NCI-H1930 (cell line): ENCODE results near the gene ATP6V1F.
A peak's percentile ranks its signal among the peaks of the same experiment; 100 is the strongest.

Experiments
- DNase-seq, 2 experiments: peaks; one replicate each; lab custom pipeline; 2025; lab: John Stamatoyannopoulos, UW

The ATP6V1F gene

DNA sequence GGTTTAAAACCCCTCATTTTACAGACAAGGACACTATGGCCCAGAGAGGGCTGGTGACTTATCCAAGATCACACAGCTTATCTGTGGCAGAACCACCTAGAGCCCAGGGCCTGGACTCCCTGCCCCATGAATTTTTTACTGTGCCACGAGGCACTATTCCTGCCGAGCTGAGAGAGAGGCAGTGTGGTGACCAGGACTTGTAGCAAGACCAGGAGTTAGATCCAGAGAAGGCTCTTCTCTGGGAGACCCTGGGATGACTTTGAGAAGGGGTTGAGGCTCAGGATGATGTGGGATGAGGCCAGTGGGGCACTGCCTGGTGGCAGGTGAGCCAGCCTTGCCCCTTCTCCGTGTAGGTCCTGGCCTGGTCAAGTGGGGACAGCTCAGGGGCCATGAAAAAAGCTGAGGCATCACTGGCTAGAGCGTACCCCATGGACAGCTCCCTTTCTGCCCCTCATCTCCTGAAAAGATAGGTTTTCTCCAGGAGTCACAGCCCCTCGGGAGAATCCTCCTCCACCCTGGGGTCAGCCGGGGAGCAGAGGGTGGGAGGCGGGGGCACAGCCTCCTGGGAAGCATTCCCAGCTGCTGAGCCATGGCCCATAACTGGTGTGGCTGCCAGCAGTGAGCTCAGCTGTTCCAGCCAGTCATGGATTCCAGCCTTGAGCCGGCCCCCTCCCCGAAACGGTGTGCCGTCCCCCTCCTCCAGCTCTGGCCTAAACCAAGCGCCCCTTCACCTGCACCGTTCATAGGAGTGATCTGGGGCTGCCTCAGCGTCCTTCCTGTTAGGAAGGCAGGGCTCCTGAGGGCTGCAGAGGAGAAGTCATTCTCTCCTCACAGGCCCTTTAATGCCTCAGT, 26.6 kb upstream of the ATP6V1F start:
- DNase-seq: no peak

DNA sequence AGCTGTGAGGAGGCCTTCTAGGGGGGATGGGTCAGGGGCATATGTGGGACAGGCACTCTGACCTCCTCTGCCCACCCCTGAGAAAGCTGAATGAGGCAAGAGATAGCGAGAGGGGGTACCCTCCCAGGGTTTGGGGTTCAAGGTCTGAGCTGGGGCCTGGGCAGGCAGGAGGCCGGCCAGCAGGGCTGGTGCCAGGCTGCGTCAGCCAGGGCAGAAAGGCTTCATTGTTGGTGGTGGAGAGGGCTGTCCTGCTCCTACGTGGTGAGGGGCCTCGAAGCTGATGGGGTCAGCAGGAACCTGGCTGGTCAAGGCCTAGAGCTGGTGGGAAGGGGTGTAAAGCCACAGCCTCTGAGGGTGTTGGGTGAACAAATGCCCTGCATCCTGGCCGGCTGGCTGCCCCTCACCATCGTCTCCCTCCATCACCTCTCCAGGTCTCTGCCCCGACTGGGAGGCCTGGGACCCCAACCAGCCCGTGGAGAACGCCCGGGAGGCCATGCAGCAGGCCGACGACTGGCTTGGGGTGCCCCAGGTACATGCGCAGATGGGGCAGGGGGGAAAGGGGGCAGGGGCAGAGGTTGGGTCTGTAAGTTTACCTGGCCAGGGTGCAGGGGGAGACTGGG, 25.8 kb upstream of the ATP6V1F start:
- DNase-seq: no peak

DNA sequence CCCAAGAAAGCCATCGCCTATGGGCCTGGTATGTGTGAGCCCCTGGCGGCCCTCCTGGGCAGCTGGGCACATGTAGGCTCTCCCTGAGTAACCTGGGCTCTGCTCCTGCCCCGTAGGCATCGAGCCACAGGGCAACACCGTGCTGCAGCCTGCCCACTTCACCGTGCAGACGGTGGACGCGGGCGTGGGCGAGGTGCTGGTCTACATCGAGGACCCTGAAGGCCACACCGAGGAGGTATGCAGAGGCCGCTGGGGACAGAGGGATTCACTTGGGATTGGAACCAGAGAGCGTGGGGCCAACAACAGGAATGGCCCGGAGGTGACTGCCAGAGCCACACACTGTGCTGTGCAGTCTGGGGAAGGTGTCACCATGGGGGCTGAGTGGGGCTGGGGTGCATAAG, 25.1 kb upstream of the ATP6V1F start:
- no peak for DNase-seq

DNA sequence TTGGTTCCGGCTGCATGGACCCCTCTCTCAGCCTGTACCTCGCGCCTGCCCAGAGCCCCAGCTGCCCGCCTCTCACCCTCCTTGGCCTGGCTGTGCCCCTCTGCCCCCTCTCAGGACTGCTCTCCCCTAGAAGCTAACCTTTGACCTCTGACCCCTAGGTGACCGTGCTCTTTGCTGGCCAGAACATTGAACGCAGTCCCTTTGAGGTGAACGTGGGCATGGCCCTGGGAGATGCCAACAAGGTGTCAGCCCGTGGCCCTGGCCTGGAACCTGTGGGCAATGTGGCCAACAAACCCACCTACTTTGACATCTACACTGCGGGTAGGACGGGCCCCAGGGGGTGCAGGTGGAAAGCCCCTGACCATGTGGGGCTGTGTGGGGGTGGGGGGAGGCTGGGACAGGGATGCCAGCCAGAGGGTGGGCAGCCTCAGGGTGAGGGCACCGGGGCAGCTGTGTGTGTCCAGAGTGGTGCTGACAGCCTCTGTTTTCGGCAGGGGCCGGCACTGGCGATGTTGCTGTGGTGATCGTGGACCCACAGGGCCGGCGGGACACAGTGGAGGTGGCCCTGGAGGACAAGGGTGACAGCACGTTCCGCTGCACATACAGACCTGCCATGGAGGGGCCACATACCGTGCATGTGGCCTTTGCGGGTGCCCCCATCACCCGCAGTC, 24.4 kb upstream of the ATP6V1F start:
- no peak for DNase-seq

DNA sequence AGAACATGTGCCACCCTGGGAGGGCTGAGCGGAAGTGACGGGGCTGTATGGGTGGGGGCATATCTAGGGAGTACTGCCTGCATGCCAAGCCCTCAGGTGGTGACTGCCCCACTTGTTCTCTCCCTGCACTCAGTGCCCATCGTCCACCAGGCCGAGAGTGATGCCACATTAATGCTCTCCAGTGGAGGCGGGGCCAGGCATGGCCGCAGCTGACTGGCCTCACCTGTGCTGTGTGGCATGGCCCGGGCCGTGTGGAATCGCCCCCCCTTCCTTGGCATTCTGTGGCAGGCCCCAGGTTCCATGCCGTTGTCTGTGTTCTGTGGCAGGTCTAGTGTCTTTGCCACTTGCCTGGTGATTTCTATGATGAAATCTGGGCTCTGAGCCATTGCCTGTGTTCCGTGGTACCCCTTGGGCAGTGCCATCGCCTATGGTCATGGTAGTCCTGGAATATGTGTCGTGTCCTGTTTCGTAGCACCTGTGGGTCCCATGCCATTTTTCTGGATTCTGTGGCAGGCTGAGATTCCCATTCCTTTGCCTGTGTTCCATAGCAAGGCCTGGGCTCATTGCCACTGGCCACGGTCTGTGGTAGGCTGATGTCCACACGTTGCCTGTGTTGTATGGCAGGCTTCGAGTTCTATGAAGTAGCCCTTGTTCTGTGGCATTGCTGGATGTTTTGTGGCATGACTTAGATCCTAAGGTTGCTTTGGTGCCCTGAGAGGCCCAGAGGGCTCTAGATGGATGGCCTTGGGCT, 23.5 kb upstream of the ATP6V1F start:
- DNase-seq: no peak

DNA sequence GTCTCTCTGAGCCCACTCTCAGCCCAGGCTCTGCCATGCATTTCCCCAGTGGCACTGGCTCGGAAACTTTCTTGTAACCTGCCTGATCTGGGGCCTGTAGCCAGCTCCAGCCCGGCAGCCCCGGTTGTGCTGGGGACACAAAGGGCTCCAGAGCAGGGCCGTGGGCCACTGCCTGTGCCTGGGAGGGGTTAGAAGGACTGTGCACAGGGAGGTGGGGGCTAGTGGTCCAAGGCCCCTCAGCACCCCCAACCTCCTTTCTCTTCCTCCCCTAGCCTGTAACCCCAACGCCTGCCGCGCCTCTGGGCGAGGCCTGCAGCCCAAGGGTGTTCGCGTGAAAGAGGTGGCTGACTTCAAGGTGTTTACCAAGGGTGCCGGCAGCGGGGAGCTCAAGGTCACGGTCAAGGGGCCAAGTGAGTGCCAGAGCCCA, 22.9 kb upstream of the ATP6V1F start:
- DNase-seq: no peak

DNA sequence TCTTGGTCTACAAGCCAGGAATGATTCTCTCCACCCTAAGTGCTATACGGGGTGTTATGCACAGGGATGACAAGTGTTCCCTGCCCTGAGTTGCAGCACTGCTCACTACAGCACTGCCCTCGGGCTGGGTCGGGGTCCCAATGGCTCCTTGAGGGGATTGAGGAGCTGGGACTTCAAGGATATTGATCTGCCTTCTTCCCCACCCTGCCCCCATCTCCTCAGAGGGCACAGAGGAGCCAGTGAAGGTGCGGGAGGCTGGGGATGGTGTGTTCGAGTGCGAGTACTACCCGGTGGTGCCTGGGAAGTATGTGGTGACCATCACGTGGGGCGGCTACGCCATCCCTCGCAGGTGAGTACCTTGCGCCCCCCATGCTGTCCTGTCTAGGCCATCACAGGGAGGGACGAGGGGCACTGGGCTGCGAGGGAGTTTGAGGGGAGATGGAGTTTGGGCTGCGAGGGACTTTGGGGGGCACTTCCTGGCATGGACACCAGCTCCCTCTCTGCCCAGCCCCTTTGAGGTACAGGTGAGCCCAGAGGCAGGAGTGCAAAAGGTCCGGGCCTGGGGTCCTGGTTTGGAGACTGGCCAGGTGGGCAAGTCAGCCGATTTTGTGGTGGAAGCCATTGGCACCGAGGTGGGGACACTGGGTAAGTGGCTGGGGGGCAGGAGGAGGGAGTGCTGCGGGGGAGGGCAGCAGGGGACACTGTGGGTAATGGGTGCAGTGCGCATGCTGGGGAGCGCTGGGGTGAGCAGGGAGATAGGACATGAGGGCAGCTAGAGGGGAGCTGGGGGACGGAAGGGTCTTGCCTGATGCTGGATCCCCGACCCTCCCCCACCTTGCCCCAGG, 22.1 kb upstream of the ATP6V1F start:
- no peak for DNase-seq

DNA sequence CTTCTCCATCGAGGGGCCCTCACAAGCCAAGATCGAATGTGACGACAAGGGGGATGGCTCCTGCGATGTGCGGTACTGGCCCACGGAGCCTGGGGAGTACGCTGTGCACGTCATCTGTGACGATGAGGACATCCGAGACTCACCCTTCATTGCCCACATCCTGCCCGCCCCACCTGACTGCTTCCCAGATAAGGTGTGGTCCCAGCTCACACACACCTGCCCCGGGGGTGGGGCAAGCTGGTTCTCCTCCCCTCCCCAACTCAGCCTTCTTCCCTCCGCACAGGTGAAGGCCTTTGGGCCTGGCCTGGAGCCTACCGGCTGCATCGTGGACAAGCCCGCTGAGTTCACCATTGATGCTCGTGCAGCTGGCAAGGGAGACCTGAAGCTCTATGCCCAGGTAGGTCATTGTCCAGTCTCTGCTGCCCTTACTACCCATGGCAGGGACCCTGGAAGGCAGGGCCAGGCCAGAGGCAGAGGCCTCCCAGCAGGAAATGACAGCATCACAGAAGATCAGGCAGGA, 21.4 kb upstream of the ATP6V1F start:
- no peak for DNase-seq

DNA sequence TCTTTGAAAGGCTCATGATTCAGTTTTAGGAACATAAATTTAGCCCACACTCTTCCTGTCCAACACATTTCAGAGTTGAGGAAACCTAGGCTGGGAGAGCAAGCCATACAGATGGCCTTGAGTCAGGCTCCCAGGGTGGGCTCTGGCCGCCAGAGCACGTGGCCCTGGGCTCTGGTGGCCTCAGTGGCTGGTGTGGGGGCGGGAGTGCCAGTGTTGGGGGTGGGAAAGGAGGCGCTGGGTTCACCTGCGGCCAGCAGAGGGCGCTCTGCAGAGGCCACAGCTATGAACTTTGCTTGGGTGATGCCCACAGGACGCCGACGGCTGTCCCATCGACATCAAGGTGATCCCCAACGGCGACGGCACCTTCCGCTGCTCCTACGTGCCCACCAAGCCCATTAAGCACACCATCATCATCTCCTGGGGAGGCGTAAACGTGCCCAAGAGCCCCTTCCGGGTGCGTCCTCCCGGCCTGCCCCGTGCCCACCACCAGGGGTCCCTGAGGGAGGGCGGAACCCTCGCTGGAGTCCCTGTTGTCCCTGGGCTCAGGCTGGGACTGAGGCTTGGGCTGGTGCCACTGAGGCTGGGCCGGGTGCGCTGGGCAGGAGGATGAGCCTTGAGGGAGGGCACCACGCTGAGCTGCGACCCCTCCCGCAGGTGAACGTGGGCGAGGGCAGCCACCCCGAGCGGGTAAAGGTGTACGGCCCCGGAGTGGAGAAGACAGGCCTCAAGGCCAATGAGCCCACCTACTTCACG, 20.6 kb upstream of the ATP6V1F start:
- peak; percentile 76 to 81 for DNase-seq

DNA sequence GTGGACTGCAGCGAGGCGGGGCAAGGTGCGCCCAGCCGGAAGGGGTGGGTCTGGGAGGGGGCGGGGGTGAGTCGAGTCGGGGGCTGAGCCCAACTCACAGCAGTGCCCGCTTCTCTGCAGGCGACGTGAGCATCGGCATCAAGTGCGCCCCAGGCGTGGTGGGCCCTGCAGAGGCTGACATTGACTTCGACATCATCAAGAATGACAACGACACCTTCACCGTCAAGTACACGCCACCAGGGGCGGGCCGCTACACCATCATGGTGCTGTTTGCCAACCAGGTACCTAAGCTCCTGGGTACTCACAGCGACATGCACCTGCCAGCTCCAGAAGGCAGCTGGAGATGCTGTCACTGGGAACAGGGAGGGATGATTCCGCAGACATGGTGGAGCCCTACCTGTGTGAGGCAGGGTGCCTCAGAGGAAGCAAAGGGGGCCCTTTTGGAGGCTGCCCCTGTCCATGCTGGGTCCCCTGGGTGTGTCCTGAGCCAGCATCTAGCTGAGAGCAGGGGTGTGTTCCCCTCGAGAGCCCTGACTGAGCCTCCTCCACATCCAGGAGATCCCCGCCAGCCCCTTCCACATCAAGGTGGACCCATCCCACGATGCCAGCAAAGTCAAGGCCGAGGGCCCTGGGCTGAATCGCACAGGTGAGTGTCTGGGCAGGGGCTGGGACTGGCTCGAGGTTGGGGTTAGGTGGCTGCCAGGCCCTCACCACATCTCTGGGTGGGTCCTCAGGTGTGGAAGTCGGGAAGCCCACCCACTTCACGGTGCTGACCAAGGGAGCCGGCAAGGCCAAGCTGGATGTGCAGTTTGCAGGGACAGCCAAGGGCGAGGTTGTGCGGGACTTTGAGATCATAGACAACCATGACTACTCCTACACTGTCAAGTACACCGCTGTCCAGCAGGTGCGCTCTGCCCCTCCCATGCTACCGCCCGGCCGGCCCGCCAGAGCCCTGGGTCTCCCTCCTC, 19.7 kb upstream of the ATP6V1F start:
- DNase-seq: peak; percentile 61 to 67

DNA sequence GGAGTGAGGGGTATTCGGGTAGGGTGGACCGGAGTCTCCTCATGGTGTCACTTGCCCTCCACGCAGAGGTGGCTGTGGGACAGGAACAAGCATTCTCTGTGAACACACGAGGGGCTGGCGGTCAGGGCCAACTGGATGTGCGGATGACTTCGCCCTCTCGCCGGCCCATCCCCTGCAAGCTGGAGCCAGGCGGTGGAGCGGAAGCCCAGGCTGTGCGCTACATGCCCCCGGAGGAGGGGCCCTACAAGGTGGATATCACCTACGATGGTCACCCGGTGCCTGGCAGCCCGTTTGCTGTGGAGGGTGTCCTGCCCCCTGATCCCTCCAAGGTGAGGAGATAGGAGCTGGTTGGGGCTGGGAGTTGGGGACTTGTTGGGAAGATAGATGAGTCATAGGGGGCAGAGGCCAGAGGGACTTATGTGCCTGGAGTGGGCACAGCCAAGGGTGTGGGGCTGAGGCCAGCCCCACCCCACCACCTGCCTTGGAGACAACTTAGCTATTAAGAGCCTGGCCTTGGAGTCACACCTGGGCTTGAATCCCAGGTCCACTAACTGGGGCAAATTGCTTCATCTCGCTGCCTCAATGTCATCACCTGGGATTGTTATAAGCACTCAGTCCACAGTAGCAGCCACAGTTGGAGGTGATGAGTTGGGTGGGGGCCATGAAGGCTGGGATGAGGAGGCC, 18.6 kb upstream of the ATP6V1F start:
- no peak for DNase-seq

DNA sequence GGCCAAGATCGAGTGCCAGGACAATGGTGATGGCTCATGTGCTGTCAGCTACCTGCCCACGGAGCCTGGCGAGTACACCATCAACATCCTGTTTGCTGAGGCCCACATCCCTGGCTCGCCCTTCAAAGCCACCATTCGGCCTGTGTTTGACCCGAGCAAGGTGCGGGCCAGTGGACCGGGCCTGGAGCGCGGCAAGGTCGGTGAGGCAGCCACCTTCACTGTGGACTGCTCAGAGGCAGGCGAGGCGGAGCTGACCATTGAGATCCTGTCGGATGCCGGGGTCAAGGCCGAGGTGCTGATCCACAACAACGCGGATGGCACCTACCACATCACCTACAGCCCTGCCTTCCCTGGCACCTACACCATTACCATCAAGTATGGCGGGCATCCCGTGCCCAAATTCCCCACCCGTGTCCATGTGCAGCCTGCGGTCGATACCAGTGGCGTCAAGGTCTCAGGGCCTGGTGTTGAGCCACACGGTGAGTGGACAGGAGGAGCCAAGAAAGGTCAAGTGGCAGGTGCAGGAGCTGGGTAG, 17.8 kb upstream of the ATP6V1F start:
- no peak for DNase-seq

DNA sequence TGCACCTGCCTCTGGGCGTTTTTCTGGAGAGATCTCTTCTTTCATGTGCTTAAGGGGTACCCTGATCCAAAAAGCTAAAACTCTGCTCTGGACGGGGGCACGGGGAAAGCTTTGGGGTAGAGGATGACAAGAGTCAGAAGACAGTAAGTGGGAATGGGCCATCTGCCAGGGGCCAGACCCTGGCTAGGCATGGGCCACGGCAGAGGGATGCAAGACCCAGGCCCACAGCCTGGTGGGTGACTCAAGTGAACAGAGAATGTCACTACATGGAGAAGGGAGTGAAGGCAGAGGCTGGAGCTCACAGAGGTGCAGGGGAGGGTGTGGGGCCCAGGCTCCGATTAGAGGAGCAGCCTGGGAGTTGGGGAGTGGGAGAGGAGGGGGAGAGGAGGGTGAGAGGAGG, 17.2 kb upstream of the ATP6V1F start:
- DNase-seq: no peak

DNA sequence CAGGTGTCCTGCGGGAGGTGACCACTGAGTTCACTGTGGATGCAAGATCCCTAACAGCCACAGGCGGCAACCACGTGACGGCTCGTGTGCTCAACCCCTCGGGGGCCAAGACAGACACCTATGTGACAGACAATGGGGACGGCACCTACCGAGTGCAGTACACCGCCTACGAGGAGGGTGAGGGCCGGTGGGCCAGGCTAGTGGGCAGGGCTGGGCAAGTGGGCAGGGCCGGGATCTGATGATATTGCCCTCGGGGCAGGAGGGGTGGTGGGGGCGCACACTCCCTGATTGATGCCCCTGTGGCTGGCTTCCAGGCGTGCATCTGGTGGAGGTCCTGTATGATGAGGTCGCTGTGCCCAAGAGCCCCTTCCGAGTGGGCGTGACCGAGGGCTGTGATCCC, 16.7 kb upstream of the ATP6V1F start:
- no peak for DNase-seq

DNA sequence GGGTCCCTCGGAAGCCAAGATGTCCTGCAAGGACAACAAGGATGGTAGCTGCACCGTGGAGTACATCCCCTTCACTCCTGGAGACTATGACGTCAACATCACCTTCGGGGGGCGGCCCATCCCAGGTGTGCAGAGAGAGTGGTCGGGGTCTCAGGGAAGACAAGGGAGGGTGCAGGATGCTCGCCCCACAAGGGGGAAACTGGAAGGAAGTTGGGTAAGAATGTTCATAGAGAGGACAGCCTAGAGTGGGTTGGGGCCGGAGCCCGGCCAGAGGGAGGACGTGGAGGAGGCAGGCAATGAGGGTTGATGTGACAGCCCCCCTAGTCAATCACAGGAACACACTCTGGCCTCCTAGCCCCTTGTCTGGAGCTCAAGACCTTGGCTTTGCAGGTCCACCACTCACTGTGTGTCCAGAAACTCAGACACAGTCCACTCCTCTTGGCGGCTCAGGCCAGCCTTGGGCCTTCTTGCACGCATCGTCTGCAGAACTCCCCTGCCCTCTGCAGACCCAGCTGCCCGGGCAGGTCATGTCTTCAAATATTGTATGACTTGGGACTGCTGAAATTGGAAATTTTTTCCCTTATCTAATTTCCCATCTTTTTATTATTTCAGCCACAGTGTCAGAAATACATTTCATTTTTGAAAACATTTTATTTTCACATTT, 15.7 kb upstream of the ATP6V1F start:
- no peak for DNase-seq

DNA sequence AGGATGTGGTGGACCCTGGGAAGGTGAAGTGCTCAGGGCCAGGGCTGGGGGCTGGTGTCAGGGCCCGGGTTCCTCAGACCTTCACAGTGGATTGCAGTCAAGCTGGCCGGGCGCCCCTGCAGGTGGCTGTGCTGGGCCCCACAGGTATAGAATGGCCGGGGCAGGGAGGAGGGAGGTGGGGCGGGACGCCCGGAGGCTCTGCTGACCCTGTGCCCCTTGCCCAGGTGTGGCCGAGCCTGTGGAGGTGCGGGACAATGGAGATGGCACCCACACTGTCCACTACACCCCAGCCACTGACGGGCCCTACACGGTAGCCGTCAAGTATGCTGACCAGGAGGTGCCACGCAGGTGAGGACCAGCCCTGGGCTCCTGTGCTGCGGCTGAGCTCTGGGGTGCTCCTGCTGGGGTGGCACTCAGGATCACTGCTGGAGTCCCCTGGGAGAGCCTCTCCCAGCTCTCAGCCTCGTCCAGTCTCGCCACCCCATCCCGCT, 14.9 kb upstream of the ATP6V1F start:
- DNase-seq: no peak

DNA sequence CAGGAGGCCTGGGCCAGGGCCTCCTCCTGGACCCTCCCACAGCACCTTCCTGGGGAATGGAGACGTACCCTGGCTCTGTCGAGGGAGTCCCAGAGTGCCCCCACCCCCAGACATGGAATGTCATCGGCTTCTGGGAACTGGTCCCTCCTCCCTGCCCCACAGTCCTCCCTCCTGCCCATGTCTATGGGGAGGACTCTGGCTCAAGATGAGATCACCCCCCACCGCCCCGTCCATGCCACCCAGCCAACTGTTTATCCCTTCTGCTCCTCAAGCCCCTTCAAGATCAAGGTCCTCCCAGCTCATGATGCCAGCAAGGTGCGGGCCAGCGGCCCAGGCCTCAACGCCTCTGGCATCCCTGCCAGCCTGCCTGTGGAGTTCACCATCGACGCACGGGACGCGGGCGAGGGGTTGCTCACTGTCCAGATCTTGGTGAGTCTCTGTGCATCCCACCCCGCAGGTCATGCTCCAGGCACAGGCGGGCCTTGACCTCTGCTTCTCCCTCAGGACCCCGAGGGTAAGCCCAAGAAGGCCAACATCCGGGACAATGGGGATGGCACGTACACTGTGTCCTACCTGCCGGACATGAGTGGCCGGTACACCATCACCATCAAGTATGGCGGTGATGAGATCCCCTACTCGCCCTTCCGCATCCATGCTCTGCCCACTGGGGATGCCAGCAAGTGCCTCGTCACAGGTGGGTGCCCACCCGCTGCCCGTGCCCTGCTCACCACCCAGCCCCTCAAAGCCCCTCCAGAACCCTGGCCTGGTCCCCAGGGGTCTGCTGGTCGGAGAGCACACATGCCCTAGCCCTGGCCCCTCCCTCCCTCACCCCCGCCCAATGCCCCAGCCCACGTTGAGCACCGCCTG, 14.1 kb upstream of the ATP6V1F start:
- DNase-seq: no peak
